Right cardiac atrium (tissue), 5 donors: Measurements from ENCODE around the gene BMP7. TPM values are rescaled to one million over a fixed set of nuclear protein-coding genes. Genes with fewer than 3 reads are reported as not detected.

Source experiments
- ATAC-seq, 2 donors: fragments of 200-7000 bp; cut with Tn5 transposase; one replicate each; pipeline versions ENCODE4 v1.8.0 to v1.9.1; 2020; ENCODE audit warnings: moderate library complexity in 2 of 2, mild to moderate bottlenecking in 1 of 2
- DNase-seq, 3 donors: peaks; one replicate each; pipeline ENCODE4 v3.0.0-alpha.2; 2020
- H3K27ac ChIP-seq: one replicate; pipeline ENCODE4 v1.5.1; 2013; ENCODE audit warnings: mild to moderate bottlenecking, low read length, control low read depth, moderate library complexity
- H3K27me3 ChIP-seq: one replicate; pipeline ENCODE4 v1.6.1; 2013; ENCODE audit not compliant: control insufficient read depth, insufficient read depth
- H3K4me1 ChIP-seq: one replicate; pipeline ENCODE4 v1.6.1; 2013; ENCODE audit warnings: low read length; ENCODE audit not compliant: control insufficient read depth, insufficient read depth
- H3K4me3 ChIP-seq: one replicate; pipeline ENCODE4 v1.5.1; 2013; ENCODE audit warnings: low read length, control low read depth
- H3K9me3 ChIP-seq: one replicate; pipeline ENCODE4 v1.6.1; 2013; ENCODE audit warnings: low read length; ENCODE audit not compliant: control insufficient read depth
- WGBS: extraction: QIAGEN DNeasy Blood & Tissue Kit; methylation state at CpG from one replicate; pipeline ENCODE4 v1.1.7; 2013; 5-methylcytosine and 5-hydroxymethylcytosine counted together
- intact Hi-C, 4 donors: fragments of 100-400 bp; cut with DNase I; formaldehyde crosslinking; loops; one replicate each; pipeline versions ENCODE4 v1.11.0 to v1.14.0; 2022 to 2023
- polyA plus RNA-seq: library from polyadenylated mRNA; stranded (reverse); fragments of 200-250 nt; gene quantifications from one replicate; pipeline ENCODE4 v1.2.3, GENCODE V29; 2013
- total RNA-seq, 4 donors: library from RNA; stranded (reverse); fragmentation: NEBNext Ultra II Directional; extraction: Animal tissue kit (Norgen Biotek cat#: 25700); gene quantifications; one replicate each; pipeline ENCODE4 v1.2.1, GENCODE V29; 2021
- donor health status: healthy with polysubstance abuse.
- donor health status: DM: no; HTN: yes; CAD: no.
- donor health status: DM: no; HTN: no; CAD: no.
- donor health status: DM: no; HTN: yes; CAD: no; lungs with severe emphysema.
- donor health status: DM: yes; HTN: yes; CAD: no.

Gene BMP7
- total and polyA plus RNA-seq, 5 donors = 22.4 to 39.4 (median 29.7) TPM

GRCh38 chr20:57152557-57152956, 113.9 kb downstream of the BMP7 start:
- DNase-seq (no peak), ATAC-seq (no peak)
- Histone ChIP-seq H3K4me1 (no peaks in the 10 kb centered on the region), H3K27me3 (no peaks in the 10 kb centered on the region), H3K27ac (no peak overlapping the region), H3K4me3 (no peak overlapping the region), H3K9me3 (no peaks in the 10 kb centered on the region)
- 62% methylated on average over 2 of the region's 2 CpGs for WGBS
- intact Hi-C loops = no loop called here

- DNase-seq (no peak), ATAC-seq (no peak)
- H3K4me1 ChIP-seq = no peaks in the 10 kb centered on the region
- no peak overlapping the region for H3K4me3 ChIP-seq
- no peaks in the 10 kb centered on the region for H3K9me3 ChIP-seq
- 72% methylated on average over 1 of the region's 1 CpG for WGBS
- H3K27ac ChIP-seq = no peak overlapping the region
- no peaks in the 10 kb centered on the region for H3K27me3 ChIP-seq
- intact Hi-C loops = no loop called here
Observed at GRCh38 chr20:57150559-57150958, 115.9 kb downstream of the BMP7 start.

GRCh38 chr20:57148263-57148662, 118.2 kb downstream of the BMP7 start:
- intact Hi-C loops = no loop called here
- no peaks in the 10 kb centered on the region for H3K9me3 ChIP-seq
- ATAC-seq (peak; percentile 70 to 71), DNase-seq (no peak)
- no peaks in the 10 kb centered on the region for H3K4me1 ChIP-seq
- no peaks in the 10 kb centered on the region for H3K27me3 ChIP-seq
- H3K4me3 ChIP-seq = no peak overlapping the region
- 21% methylated on average over 13 of the region's 13 CpGs for WGBS
- H3K27ac ChIP-seq = peak overlapping the region; percentile 56

GRCh38 chr20:57147185-57147584, 119.3 kb downstream of the BMP7 start:
- WGBS = 79% methylated on average over 5 of the region's 5 CpGs
- Histone ChIP-seq H3K9me3 (no peaks in the 10 kb centered on the region), H3K27me3 (no peaks in the 10 kb centered on the region), H3K27ac (no peak overlapping the region), H3K4me1 (no peaks in the 10 kb centered on the region), H3K4me3 (no peak overlapping the region)
- ATAC-seq = no peak
- intact Hi-C loops = no loop called here
- no peak for DNase-seq

- Histone ChIP-seq H3K27me3 (no peaks in the 10 kb centered on the region), H3K4me1 (no peaks in the 10 kb centered on the region), H3K27ac (no peak overlapping the region), H3K4me3 (no peak overlapping the region), H3K9me3 (no peaks in the 10 kb centered on the region)
- intact Hi-C loops = no loop called here
- 94% methylated on average over 2 of the region's 2 CpGs for WGBS
- ATAC-seq (no peak), DNase-seq (no peak)
Observed at GRCh38 chr20:57146155-57146554, 120.3 kb downstream of the BMP7 start.

- DNase-seq (no peak), ATAC-seq (no peak)
- intact Hi-C loops = no loop called here
- WGBS = 81% methylated on average over 8 of the region's 8 CpGs
- Histone ChIP-seq H3K27ac (no peak overlapping the region), H3K4me3 (no peak overlapping the region), H3K9me3 (no peaks in the 10 kb centered on the region), H3K4me1 (no peaks in the 10 kb centered on the region), H3K27me3 (no peaks in the 10 kb centered on the region)
Observed at GRCh38 chr20:57145089-57145631, 121.3 kb downstream of the BMP7 start.

- DNase-seq (no peak), ATAC-seq (no peak)
- 70% methylated on average over 9 of the region's 9 CpGs for WGBS
- Histone ChIP-seq H3K4me1 (no peaks in the 10 kb centered on the region), H3K4me3 (no peak overlapping the region), H3K27me3 (no peaks in the 10 kb centered on the region), H3K27ac (no peak overlapping the region), H3K9me3 (no peaks in the 10 kb centered on the region)
- intact Hi-C loops = no loop called here
Observed at GRCh38 chr20:57143173-57143572, 123.3 kb downstream of the BMP7 start.

GRCh38 chr20:57142667-57143066, 123.8 kb downstream of the BMP7 start:
- Histone ChIP-seq H3K4me3 (no peak overlapping the region), H3K9me3 (no peaks in the 10 kb centered on the region), H3K27ac (no peak overlapping the region), H3K27me3 (no peaks in the 10 kb centered on the region), H3K4me1 (no peaks in the 10 kb centered on the region)
- DNase-seq (no peak), ATAC-seq (no peak)
- intact Hi-C loops = no loop called here
- WGBS = 77% methylated on average over 12 of the region's 12 CpGs

GRCh38 chr20:57141492-57141891, 124.9 kb downstream of the BMP7 start:
- intact Hi-C loops = no loop called here
- Histone ChIP-seq H3K4me3 (no peak overlapping the region), H3K4me1 (no peaks in the 10 kb centered on the region), H3K27ac (no peak overlapping the region), H3K27me3 (no peaks in the 10 kb centered on the region), H3K9me3 (no peaks in the 10 kb centered on the region)
- ATAC-seq (no peak), DNase-seq (no peak)
- WGBS = 75% methylated on average over 1 of the region's 1 CpG

- H3K27me3 ChIP-seq = no peaks in the 10 kb centered on the region
- no peak overlapping the region for H3K27ac ChIP-seq
- 74% methylated on average over 7 of the region's 7 CpGs for WGBS
- DNase-seq (no peak), ATAC-seq (no peak)
- intact Hi-C loops = no loop called here
- no peaks in the 10 kb centered on the region for H3K4me1 ChIP-seq
- H3K9me3 ChIP-seq = no peaks in the 10 kb centered on the region
- H3K4me3 ChIP-seq = no peak overlapping the region
Observed at GRCh38 chr20:57140416-57140965, 126.0 kb downstream of the BMP7 start.

GRCh38 chr20:57139342-57140093, 126.9 kb downstream of the BMP7 start:
- H3K27ac ChIP-seq = no peak overlapping the region
- H3K4me3 ChIP-seq = no peak overlapping the region
- intact Hi-C loops = no loop called here
- H3K9me3 ChIP-seq = no peaks in the 10 kb centered on the region
- DNase-seq = no peak
- 85% methylated on average over 8 of the region's 8 CpGs for WGBS
- H3K27me3 ChIP-seq = no peaks in the 10 kb centered on the region
- no peaks in the 10 kb centered on the region for H3K4me1 ChIP-seq
- no peak for ATAC-seq
